ENCODE data around the gene ARFGAP1. TPM values are rescaled to one million over a fixed set of nuclear protein-coding genes. Genes with fewer than 3 reads are reported as not detected.

The ARFGAP1 gene
- total RNA-seq, 1 experiment from 2014 or later: 49.2 TPM

- Histone ChIP-seq H4K20me1 (ENCODE audit: insufficient read depth, low read depth, low read length) (no peaks in the 10 kb centered on the region), H3K9me2 (replicated peaks; ENCODE audit: insufficient read depth, low read length) (no peaks in the 10 kb centered on the region), H3K9ac (ENCODE audit: low read length) (no peak overlapping the region), H3K27ac (ENCODE audit: low read length) (no peak overlapping the region), H3K27me3 (ENCODE audit: low read length) (no peaks in the 10 kb centered on the region), H3K79me2 (ENCODE audit: low read length) (peaks cover under 1% of the 10 kb centered on the region; the same call in 1 of the 2 replicates), H3K4me2 (ENCODE audit: low read depth, low read length, poor library complexity, severe bottlenecking) (no peak overlapping the region), H3K4me3 (ENCODE audit: low read length) (no peak overlapping the region), H3K4me1 (ENCODE audit: low read length) (peaks cover 5% of the 10 kb centered on the region), H3K9me3 (ENCODE audit: low read length) (no peaks in the 10 kb centered on the region), H3K36me3 (ENCODE audit: insufficient read depth, low read length) (no peaks in the 10 kb centered on the region), H2AFZ (ENCODE audit: low read length) (no peak overlapping the region)
- no peak for DNase-seq
These were observed 4.9 kb upstream of the ARFGAP1 start for GRCh38 chr20:63267691-63268090.

GRCh38 chr20:63268256-63268655 is 4.4 kb upstream of the ARFGAP1 start:
- peaks cover 5% of the 10 kb centered on the region for H3K4me1 ChIP-seq (ENCODE audit: low read length)
- no peaks in the 10 kb centered on the region for H3K9me2 ChIP-seq (replicated peaks; ENCODE audit: insufficient read depth, low read length)
- DNase-seq: no peak
- H3K4me2 ChIP-seq (ENCODE audit: low read depth, low read length, poor library complexity, severe bottlenecking): no peak overlapping the region
- no peaks in the 10 kb centered on the region for H3K36me3 ChIP-seq (ENCODE audit: insufficient read depth, low read length)
- H3K79me2 ChIP-seq (ENCODE audit: low read length): peaks cover 6% of the 10 kb centered on the region
- H2AFZ ChIP-seq (ENCODE audit: low read length): no peak overlapping the region
- no peak overlapping the region for H3K4me3 ChIP-seq (ENCODE audit: low read length)
- no peak overlapping the region for H3K27ac ChIP-seq (ENCODE audit: low read length)
- no peaks in the 10 kb centered on the region for H3K9me3 ChIP-seq (ENCODE audit: low read length)
- peaks cover 2% of the 10 kb centered on the region; the same call in 1 of the 2 replicates for H4K20me1 ChIP-seq (ENCODE audit: insufficient read depth, low read depth, low read length)
- no peak overlapping the region; the same call in 1 of the 2 replicates for H3K9ac ChIP-seq (ENCODE audit: low read length)
- H3K27me3 ChIP-seq (ENCODE audit: low read length): no peaks in the 10 kb centered on the region

- Histone ChIP-seq H2AFZ (ENCODE audit: low read length) (no peak overlapping the region), H3K36me3 (ENCODE audit: insufficient read depth, low read length) (no peaks in the 10 kb centered on the region), H3K4me2 (ENCODE audit: low read depth, low read length, poor library complexity, severe bottlenecking) (no peak overlapping the region), H3K4me1 (ENCODE audit: low read length) (peaks cover 10% of the 10 kb centered on the region), H3K27me3 (ENCODE audit: low read length) (no peaks in the 10 kb centered on the region), H3K4me3 (ENCODE audit: low read length) (no peak overlapping the region), H3K9me3 (ENCODE audit: low read length) (no peaks in the 10 kb centered on the region), H3K79me2 (ENCODE audit: low read length) (peaks cover 12% of the 10 kb centered on the region), H3K9ac (ENCODE audit: low read length) (no peak overlapping the region), H3K9me2 (replicated peaks; ENCODE audit: insufficient read depth, low read length) (no peaks in the 10 kb centered on the region), H3K27ac (ENCODE audit: low read length) (no peak overlapping the region), H4K20me1 (ENCODE audit: insufficient read depth, low read depth, low read length) (peaks cover 8% of the 10 kb centered on the region; the same call in 1 of the 2 replicates)
- no peak for DNase-seq
These were observed 3.8 kb upstream of the ARFGAP1 start for GRCh38 chr20:63268671-63269439.

GRCh38 chr20:63269724-63270123 is 2.9 kb upstream of the ARFGAP1 start:
- Histone ChIP-seq H3K27ac (ENCODE audit: low read length) (no peak overlapping the region), H3K9ac (ENCODE audit: low read length) (no peak overlapping the region), H3K9me3 (ENCODE audit: low read length) (no peaks in the 10 kb centered on the region), H3K4me2 (ENCODE audit: low read depth, low read length, poor library complexity, severe bottlenecking) (no peak overlapping the region), H3K79me2 (ENCODE audit: low read length) (peaks cover 20% of the 10 kb centered on the region), H3K9me2 (replicated peaks; ENCODE audit: insufficient read depth, low read length) (no peaks in the 10 kb centered on the region), H3K27me3 (ENCODE audit: low read length) (no peaks in the 10 kb centered on the region), H4K20me1 (ENCODE audit: insufficient read depth, low read depth, low read length) (peaks cover 9% of the 10 kb centered on the region; the same call in 1 of the 2 replicates), H3K36me3 (ENCODE audit: insufficient read depth, low read length) (no peaks in the 10 kb centered on the region), H3K4me1 (ENCODE audit: low read length) (peaks cover 16% of the 10 kb centered on the region), H2AFZ (ENCODE audit: low read length) (no peak overlapping the region), H3K4me3 (ENCODE audit: low read length) (no peak overlapping the region)
- no peak for DNase-seq

GRCh38 chr20:63270606-63271325 is 1.8 kb upstream of the ARFGAP1 start:
- DNase-seq: no peak
- Histone ChIP-seq H2AFZ (ENCODE audit: low read length) (no peak overlapping the region), H3K4me2 (ENCODE audit: low read depth, low read length, poor library complexity, severe bottlenecking) (no peak overlapping the region), H3K4me3 (ENCODE audit: low read length) (no peak overlapping the region), H3K79me2 (ENCODE audit: low read length) (peaks cover 30% of the 10 kb centered on the region), H3K27ac (ENCODE audit: low read length) (no peak overlapping the region), H3K9ac (ENCODE audit: low read length) (no peak overlapping the region), H3K9me2 (replicated peaks; ENCODE audit: insufficient read depth, low read length) (no peaks in the 10 kb centered on the region), H3K27me3 (ENCODE audit: low read length) (no peaks in the 10 kb centered on the region), H3K36me3 (ENCODE audit: insufficient read depth, low read length) (no peaks in the 10 kb centered on the region), H3K9me3 (ENCODE audit: low read length) (no peaks in the 10 kb centered on the region), H4K20me1 (ENCODE audit: insufficient read depth, low read depth, low read length) (peaks cover 9% of the 10 kb centered on the region; the same call in 1 of the 2 replicates), H3K4me1 (ENCODE audit: low read length) (peaks cover 16% of the 10 kb centered on the region)

- DNase-seq: peak; percentile 48
- Histone ChIP-seq H3K9me3 (ENCODE audit: low read length) (no peaks in the 10 kb centered on the region), H3K4me1 (ENCODE audit: low read length) (peaks cover 16% of the 10 kb centered on the region), H3K27me3 (ENCODE audit: low read length) (no peaks in the 10 kb centered on the region), H3K27ac (ENCODE audit: low read length) (peak overlapping the region; percentile 29; the same call in 1 of the 2 replicates), H3K4me3 (ENCODE audit: low read length) (peak overlapping the region; percentile 93), H4K20me1 (ENCODE audit: insufficient read depth, low read depth, low read length) (peaks cover 9% of the 10 kb centered on the region), H3K36me3 (ENCODE audit: insufficient read depth, low read length) (no peaks in the 10 kb centered on the region), H3K79me2 (ENCODE audit: low read length) (peaks cover 37% of the 10 kb centered on the region), H2AFZ (ENCODE audit: low read length) (0 out of 2 replicates have a peak overlapping the region, but pooled peaks have one; percentile 56), H3K4me2 (ENCODE audit: low read depth, low read length, poor library complexity, severe bottlenecking) (peak overlapping the region; percentile 88), H3K9ac (ENCODE audit: low read length) (peak overlapping the region; percentile 87), H3K9me2 (replicated peaks; ENCODE audit: insufficient read depth, low read length) (no peaks in the 10 kb centered on the region)
These were observed 506 bp downstream of the ARFGAP1 start for GRCh38 chr20:63273059-63273579.

GRCh38 chr20:63273635-63274380 is 1.2 kb downstream of the ARFGAP1 start:
- peaks cover 37% of the 10 kb centered on the region for H3K79me2 ChIP-seq (ENCODE audit: low read length)
- peaks cover 16% of the 10 kb centered on the region for H3K4me1 ChIP-seq (ENCODE audit: low read length)
- peak overlapping the region; percentile 93 for H3K4me3 ChIP-seq (ENCODE audit: low read length)
- no peak overlapping the region for H2AFZ ChIP-seq (ENCODE audit: low read length)
- no peaks in the 10 kb centered on the region for H3K9me2 ChIP-seq (replicated peaks; ENCODE audit: insufficient read depth, low read length)
- H3K36me3 ChIP-seq (ENCODE audit: insufficient read depth, low read length): no peaks in the 10 kb centered on the region
- peak overlapping the region; percentile 87 for H3K9ac ChIP-seq (ENCODE audit: low read length)
- H3K4me2 ChIP-seq (ENCODE audit: low read depth, low read length, poor library complexity, severe bottlenecking): peak overlapping the region; percentile 88
- DNase-seq: no peak
- H4K20me1 ChIP-seq (ENCODE audit: insufficient read depth, low read depth, low read length): peaks cover 9% of the 10 kb centered on the region
- no peaks in the 10 kb centered on the region for H3K27me3 ChIP-seq (ENCODE audit: low read length)
- H3K27ac ChIP-seq (ENCODE audit: low read length): peak overlapping the region; percentile 29; the same call in 1 of the 2 replicates
- H3K9me3 ChIP-seq (ENCODE audit: low read length): no peaks in the 10 kb centered on the region

Data from Karpas-422 (cell line).